Measurements from ENCODE around the gene THAP12.
"Not testable (repeated sequence)": the region's sequence is repeated elsewhere in the genome, so short reads cannot be mapped to it uniquely, and the experiment has no call there.

THAP12 gene, protein sequence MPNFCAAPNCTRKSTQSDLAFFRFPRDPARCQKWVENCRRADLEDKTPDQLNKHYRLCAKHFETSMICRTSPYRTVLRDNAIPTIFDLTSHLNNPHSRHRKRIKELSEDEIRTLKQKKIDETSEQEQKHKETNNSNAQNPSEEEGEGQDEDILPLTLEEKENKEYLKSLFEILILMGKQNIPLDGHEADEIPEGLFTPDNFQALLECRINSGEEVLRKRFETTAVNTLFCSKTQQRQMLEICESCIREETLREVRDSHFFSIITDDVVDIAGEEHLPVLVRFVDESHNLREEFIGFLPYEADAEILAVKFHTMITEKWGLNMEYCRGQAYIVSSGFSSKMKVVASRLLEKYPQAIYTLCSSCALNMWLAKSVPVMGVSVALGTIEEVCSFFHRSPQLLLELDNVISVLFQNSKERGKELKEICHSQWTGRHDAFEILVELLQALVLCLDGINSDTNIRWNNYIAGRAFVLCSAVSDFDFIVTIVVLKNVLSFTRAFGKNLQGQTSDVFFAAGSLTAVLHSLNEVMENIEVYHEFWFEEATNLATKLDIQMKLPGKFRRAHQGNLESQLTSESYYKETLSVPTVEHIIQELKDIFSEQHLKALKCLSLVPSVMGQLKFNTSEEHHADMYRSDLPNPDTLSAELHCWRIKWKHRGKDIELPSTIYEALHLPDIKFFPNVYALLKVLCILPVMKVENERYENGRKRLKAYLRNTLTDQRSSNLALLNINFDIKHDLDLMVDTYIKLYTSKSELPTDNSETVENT

DNA sequence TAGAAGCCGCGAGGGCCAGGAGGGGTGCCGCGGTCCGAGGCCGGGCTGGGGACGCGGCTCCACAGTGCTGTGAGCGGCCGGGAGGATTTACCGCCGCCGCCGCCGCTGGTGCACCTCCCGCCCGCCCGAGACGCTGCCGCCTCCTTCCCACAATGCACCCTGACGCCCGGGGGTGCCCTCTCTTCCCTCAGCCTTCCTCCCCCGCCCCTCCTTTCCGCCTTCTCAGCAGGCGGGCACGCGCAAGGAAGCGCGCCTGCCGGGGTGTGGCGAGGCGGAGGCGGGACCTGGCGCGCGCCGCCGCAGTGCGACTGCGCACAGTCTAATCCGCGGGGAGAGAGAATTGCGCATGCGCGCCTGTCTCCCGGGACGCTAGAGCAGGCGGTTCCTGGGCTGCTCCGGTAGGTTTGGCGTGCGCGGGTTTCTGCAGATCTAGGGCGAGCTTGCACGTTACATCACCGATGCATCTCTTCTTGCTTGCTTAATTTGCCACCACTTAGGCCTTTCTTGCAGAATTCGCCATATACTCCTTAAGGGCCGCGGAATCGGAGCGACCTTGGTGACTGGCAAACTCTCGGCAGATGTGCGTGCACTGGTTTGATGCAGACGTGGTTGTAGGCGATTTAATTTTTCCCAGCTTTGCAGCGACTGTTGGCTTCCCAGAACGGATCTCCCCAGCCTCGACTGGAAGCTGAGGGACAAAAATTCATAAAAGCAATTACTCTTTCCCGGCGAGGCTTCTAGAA lies at the start of gene THAP12, which contains the start of gene GVQW3:
Gene THAP12, minus strand, starts transcription at position 156 of the 743 bp plus-strand sequence. CDS start 296 bp downstream, outside the sequence.
Gene GVQW3, plus strand, starts transcription at position 347 of the 743 bp plus-strand sequence. CDS start 506 bp downstream, outside the sequence.
- DNase-seq = peak; percentile 97 to 100 (median 99)

DNA sequence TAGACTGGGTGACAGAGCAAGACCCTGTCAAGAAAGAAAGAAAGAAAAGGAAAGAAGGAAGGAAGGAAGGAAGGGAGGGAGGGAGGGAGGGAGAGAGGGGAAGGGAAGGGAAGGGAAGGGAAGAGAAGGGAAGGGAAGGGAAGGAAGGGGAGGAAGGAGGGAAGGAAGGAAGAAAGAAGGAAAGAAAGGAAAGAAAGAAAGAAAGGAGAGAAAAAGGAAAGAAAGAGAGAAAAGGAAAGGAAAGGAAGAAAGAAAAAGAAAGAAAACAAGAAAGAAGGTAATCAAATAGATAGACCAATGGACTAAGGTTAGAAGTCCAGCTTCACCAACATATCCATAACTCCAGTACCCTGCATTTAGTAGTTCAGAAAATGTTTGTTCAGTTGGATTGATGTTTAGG lies 45.7 kb upstream of the THAP12 start:
- no peak for DNase-seq

DNA sequence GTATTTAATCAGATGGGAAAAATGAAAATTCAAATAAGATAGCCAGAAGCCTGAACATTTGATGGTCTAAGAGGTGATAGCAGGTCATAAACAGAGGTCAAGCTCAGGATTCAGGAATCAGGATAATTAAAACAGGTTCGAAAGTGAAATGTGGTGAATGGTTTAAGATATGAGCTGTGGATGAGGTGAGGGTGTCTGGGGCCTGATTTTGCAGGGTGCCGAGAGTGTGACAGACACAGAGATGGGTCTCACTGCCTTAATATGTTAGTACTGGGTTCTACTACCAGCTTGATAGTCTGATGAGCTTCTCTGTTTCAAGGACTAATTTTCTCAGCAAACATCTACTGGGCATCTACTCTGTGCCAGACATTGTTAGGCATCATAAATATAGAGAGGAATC lies 44.0 kb upstream of the THAP12 start:
- DNase-seq = no peak

DNA sequence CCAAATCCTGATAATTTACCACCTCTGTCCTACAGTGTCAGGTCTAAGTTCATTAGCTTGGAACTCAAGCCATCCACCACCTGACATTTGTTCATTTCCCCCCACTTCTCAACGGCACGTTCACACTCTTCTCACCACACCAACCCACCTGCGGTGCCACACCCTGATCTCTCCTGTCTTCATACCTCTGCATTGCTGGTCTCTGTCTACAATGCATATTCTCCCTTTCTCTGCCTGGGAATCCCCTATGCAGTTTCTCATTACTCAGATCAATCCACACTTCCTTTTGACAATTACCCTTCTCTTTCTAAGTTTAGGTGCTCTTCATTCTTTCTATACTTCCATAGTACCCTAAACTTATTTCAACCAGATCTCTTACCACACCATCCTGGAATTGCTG lies 43.4 kb upstream of the THAP12 start:
- no peak for DNase-seq

DNA sequence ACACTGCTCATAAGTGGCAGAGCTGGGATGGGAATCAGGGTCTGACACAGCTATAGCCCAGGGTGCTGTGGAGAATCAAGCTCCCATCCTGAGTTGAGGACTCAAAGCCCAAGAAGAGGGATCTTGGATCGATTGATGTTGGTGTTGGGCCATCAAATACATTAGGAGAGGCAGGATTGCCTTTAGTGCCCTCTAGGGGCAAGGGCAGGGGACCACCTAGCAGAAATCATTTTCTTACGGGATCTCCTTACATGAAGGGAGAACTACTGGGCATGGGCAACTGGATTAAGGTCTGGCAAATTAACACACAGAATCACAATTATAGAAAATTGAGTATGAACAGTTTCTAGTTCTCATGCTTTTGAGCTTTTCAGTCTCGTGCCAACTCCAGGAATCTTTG lies 39.0 kb upstream of the THAP12 start:
- peak in 1 of 3 experiments; percentile 20 for DNase-seq

DNA sequence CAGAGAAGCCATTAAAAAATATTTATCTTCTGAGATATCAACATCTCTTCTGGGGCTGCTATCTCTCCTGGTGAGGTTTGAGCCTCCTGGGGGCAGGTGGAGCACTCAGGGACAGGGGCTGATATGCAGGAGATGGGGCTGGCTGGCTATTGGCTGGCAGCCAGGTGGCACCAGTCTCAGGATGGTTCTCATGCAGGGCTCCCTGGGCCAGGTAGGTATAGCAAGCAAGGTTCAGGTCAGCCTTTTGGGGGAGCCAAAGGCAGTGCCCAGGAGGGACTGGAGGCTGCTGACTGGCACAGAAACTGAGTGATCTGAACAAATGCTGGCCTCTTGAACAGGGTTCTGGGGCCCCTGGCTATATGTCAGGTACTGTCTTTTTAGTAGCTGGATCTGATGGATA lies 34.1 kb upstream of the THAP12 start:
- DNase-seq = no peak

DNA sequence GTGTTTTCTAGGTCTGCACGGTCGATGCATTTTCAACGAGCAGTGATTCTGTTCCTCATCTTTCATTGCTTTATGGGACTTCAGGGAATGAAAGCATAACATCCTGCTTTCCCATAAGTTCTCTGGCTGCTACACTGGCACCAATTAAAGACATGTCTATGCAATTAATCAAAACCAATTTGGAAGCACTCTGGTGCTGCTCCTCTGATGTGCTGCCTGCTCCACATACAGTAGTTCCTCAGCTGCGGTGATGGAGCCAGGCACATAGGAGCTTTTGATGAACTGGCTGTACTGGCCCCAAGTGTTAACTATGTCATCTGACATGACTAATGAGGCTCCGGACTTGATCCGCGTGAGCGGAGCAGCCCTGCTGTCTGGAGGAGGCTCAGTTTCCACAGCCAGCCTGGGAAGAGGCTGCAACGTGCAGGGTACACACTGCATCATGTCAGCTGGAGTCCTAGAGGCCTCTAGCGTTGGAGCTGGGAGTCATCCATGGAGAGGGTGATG lies 30.0 kb upstream of the THAP12 start:
- peak in 2 of 3 experiments; percentile 14 to 81 for DNase-seq

DNA sequence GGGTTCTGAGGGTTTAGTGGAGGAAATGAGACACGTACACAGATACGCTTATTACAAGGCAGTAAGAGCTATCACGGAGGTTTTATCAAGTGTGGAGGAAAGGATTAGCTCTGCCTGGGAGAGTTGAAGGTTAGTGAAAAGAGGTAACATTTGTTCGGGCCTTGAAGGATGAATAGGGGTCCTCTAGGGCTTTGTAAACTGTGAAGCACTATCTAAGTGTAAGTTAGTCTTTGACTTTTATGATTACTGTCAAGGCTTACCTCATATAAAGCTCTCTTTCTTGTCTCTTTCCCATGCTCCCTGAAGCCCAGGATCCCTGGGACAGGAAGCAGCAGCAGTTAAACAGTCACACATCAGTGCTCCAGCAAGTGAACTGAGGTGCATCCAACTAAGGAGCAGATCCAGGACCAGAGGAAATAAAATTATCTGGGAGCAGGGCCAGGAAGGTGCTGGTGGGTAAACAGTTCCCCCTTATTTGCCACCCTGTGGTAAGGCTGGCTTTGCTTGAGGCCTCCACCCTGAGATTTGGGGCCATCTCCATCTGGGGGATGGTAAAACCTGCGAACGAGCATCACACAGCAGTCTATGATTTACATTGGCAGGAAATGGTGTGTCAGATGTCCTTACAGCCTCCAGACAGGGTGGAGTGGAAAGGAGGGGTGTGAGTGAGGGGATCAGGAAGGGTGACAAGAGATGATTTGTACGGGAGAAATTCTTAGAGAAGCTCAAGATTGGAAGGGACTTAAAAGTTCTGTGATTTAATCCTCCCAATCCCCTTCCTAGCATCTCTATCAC lies 27.4 kb upstream of the THAP12 start:
- DNase-seq = peak in 2 of 3 experiments; percentile 59 to 72

DNA sequence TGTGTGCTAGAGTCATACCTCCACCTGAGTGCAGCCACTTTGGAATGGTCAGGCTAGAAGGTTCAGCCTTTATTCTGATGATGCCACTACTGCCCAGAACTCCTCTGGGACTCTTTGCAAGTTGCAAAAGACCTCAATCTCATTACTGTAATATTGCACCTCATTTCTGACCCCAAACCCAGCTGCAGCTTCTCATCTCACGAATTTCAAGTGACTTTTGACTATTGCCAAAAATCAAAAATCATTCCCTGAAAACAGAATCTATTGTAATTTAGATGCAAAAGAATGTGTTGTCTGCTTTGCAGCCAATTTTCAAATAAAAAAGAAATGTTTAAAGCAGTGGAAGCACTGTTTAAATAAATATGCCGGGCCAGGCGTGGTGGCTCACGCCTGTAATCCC lies 25.4 kb upstream of the THAP12 start:
- no peak for DNase-seq

DNA sequence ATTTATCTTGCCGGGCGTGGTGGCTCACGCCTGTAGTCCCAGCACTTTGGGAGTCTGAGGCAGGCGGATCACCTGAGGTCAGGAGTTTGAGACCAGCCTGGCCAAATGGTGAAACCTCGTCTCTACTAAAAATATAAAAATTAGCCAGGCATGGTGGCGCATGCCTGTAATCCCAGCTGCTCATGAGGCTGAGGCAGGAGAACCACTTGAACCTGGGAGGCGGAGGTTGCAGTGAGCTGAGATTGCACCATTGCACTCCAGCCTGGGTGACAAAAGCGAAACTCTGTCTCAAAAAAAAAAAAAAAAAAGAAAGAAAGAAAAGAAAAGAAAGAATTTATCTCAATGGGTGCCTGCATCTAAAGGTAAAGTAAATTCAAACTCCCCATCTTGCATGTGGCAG lies 20.6 kb upstream of the THAP12 start:
- not testable (repeated sequence) for DNase-seq

DNA sequence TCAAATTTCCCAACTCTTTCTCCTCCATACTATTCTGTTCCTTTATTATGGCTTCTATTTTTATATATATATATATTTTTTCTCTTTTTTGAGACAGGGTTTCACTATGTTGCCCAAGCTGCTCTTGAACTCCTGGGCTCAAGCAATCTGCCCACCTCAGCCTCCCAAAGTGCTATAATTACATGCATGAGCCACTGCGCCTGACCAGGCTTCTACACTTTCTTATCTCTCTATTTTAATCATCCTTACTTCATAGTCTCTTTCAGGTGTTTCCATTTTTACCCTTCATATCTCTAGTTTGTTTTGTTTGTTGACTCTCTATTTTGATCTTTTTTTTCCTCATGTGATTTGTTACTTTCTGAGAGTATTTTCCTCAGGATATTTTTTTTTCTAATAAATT lies 20.0 kb upstream of the THAP12 start:
- DNase-seq = no peak

DNA sequence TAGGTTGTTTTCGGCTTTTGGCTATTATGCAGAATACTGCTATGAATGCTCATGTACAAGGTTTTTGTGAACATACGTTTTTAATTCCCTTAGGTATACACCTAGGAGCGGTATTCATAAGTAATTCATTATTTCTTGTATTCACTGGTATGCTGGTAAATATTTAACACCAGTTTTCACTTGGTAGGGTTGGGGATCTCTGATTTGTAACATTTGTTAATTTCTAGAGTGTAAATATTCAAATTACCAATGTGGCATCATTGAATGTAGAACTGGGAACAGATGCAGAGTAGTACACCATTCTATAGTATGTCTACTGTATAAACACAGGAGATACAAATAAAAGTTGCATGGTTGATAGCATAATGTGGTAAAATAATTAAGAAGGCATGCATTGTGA lies 16.5 kb upstream of the THAP12 start:
- no peak for DNase-seq

DNA sequence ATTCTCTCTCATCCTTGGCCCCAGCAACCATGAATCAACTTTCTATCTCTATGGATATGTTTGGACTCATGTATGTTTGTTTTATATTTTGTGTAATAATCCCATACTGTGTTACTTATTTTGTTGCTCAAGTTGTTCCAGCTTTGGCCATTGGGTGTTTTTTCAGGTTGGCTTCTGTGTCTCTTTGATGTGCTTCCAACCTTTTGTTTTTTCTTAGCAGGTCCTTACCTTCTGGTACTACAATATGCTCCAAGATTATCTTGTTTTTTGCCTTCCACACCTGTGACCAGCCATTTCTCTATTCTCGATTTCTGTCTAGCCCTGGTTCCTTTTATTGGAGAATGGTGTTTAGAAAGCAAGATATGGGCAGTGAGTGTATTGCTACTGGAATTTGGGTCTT lies 14.4 kb upstream of the THAP12 start:
- no peak for DNase-seq

DNA sequence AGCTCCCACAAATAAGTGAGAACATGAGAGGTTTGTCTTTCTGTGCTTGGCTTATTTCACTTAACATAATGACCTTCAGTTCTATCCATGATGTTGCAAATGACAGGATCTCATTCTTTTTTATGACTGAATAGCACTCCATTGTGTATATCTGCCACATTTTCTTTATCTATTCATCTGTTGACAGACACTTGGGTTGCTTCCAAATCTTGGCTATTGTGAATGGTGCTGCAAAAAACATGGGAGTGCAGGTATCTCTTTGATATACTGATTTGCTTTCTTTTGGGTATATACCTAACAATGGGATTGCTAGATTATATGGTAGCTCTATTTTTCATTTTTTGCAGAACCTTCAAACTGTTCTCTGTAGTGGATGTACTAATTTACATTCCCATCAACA lies 13.5 kb upstream of the THAP12 start:
- no peak for DNase-seq

DNA sequence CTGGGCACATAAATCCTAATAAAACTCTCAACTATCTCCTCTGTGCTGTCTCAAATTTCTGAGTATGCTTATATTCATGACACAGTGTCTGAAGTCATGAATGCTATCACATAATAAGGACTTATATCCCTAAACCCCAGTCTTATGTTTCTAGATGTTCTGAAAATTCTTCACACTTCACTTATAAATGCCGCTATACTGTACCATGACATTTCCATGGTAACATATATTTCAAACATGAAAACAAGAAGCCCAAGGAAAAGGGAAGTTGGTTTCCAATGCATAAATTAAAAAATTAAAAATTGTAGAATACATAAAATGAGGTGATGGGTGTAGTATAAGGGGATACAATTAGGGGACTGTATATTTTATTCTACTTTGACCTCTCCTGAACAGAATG lies 11.9 kb upstream of the THAP12 start:
- no peak for DNase-seq

DNA sequence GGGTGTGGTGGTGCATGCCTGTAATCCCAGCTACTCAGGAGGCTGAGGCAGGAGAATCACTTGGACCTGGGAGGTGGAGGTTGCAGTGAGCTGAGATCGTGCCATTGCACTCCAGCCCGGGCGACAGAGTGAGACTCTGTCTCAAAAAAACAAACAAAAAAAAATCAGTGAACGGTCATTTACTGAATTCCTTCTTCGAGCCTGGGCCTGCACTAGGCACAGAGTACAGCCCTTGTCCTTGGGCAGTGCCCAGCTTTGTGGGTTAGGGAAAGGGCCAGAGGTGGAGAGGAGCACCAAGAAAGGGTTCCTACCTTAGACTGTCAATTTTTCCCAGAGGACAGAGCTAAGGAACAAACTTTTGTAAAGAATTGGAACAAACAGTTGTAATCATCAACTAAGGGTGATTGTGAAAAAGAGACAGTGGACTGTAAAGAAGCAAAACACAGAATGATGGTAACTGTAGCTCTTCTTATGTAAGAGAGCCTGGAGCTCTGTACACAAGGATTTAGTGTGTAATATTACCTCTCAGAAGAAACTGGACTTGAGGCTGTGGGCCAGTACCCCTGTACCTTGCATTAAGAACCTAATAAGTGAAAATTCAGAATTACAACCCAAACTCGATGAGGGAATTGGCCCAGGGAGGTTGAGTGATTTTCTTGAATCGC lies 11.0 kb upstream of the THAP12 start:
- no peak for DNase-seq

DNA sequence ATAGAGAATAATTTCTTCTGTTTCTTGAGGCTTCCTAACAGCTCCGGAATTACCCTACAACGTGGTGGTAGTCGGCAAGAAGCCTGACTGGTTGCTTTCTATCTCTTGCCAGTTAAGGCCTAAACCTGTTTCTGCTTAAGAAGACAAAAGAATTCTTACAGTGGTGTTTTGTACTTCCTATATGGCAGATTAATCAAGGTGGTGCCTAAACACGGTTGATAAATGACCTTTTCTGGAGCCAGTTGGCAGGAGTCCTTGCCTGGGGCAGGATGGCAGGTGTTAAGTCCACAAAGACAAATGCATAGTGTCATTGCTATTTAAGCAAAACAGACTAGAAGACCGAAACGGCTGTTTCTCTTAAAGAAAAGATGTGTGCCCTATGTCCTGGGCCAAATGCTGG lies 10.1 kb upstream of the THAP12 start:
- DNase-seq = peak in 2 of 3 experiments; percentile 75 to 92

DNA sequence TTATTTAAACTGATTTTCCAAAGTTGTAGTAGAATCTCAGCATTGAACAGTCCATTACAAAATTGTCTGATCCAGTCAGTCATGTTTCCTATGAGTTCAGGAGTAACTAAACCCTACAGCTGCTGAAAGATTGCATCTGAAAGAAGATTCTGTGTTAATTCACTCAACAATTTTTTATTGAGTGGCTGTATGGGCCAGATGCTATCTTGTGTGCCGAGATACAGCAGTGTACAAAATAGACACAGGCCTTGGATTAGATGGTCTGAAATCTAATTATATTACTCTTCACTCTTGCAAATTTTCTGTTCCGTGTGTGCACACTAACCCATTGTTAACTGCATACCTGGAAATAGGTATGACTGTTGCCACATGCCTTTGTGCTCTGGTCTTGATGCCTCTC lies 7.5 kb upstream of the THAP12 start:
- no peak for DNase-seq

DNA sequence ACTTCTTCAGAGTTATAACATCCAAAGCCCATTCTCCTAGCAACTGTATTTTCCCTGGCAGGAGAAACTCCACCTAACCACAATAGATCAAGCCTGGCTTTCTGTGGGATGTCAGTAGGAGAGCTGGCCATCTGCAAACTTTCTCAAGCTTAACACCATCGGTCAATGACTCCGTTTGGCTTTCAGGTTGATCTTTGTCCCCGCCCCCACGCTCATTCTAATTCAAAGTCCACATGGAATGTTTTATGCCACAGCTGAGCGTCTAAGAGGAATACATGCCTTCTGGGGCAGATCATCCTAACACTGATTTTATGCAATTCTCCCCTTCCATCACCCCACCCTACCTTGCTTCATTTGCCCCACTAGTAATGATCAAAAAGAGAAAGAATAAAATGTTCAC lies 5.0 kb upstream of the THAP12 start:
- DNase-seq = no peak

DNA sequence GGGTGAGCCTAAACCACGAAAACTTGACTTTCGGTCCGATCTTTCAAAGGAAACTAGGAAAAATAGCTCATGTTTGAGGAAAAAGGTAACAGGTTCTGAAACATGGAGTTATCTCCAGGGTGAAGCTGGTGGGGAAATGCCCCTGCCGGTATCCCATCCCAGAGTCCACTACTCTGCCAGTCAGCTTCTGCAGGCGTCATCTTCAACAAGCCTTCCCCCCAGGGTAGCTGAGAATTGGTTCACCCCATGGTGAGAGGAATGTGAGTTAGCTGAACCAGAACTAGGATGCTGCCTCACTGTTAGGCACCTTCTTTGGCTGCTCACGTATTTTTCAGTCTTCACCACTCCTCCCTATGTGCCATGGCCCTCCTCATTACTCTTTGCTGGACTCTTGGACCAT lies 1.3 kb upstream of the THAP12 start:
- DNase-seq = peak in 1 of 3 experiments; percentile 46

DNA sequence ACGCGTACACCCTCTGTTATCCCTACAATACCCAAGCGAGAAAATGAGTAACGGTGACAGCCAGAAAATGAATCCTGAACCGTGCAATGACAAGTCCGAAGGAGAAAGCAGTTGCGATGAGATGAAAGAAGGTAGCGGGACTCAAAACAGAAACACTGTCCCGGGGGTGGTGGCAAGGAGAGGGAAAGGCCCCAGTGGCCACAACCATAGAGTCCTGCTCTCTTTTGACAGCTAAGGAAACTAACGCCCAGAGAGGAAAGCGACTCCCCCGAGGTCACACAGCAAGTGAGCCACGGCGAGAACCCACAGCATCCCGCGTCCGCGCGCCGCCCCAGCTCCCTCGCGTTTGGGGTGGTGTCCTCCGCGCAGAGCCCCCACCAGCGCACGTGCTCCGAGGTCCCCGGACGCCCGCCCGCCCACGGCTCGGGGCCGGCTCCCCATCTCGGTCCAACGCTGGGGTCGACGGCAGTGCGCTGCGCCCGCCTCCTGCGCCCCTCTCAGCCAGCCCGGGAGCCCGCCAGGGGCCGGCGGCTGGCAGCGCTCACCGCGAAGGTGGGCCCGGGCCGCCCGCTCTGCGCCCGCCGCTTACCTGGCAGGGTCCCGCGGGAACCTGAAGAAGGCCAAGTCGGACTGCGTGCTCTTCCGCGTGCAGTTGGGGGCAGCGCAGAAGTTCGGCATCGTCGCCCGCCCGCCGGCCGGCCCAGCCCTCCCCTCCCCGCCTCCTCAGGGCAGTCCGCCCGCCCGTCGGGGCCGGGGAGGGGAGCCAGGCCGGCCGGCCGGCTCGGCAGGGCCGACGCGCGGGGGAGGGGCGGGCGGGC lies 564 bp downstream of the THAP12 start:
- peak in 2 of 3 experiments; percentile 64 to 70 for DNase-seq
